BE2C (cell line): ENCODE results near the gene FBXO48.

Experiments used
- DNase-seq: peaks from one replicate; pipeline ENCODE4 v3.0.0-alpha.2; 2020
- H3K27me3 ChIP-seq: fragments of 250-450 bp; sonication (Bioruptor Pico); 2 replicates; pipeline ENCODE4 v1.5.1; 2020; ENCODE audit warnings: mild to moderate bottlenecking
- H3K36me3 ChIP-seq: fragments of 250-450 bp; sonication (Bioruptor Pico); 2 replicates; pipeline ENCODE4 v1.5.1; 2020; ENCODE audit warnings: mild to moderate bottlenecking
- H3K4me1 ChIP-seq: fragments of 250-450 bp; sonication (Bioruptor Pico); 2 replicates; pipeline ENCODE4 v1.5.1; 2020
- H3K4me3 ChIP-seq: 2 replicates; pipeline ENCODE4 v1.5.1; 2011; ENCODE audit warnings: low read depth, low read length
- H3K9me3 ChIP-seq: fragments of 250-450 bp; sonication (Bioruptor Pico); 2 replicates; pipeline ENCODE4 v1.5.1; 2020
- CTCF ChIP-seq: IDR thresholded peaks from 2 replicates; pipeline ENCODE4 v1.5.1; 2012; ENCODE audit warnings: mild to moderate bottlenecking, low read depth, low read length

Gene FBXO48

GRCh38 chr2:68456198-68456597 lies 10.9 kb downstream of the FBXO48 start:
- Histone ChIP-seq H3K4me3 (no peak overlapping the region), H3K4me1 (no peaks in the 10 kb centered on the region), H3K36me3 (no peaks in the 10 kb centered on the region), H3K9me3 (no peaks in the 10 kb centered on the region), H3K27me3 (no peaks in the 10 kb centered on the region)
- TF ChIP-seq CTCF = no peak
- DNase-seq = no peak

GRCh38 chr2:68454719-68455118 lies 12.4 kb downstream of the FBXO48 start:
- Histone ChIP-seq H3K36me3 (no peaks in the 10 kb centered on the region), H3K4me3 (no peak overlapping the region), H3K9me3 (no peaks in the 10 kb centered on the region), H3K27me3 (no peaks in the 10 kb centered on the region), H3K4me1 (no peaks in the 10 kb centered on the region)
- no peak for DNase-seq
- TF ChIP-seq CTCF = no peak

- H3K36me3 ChIP-seq = no peaks in the 10 kb centered on the region
- no peaks in the 10 kb centered on the region for H3K4me1 ChIP-seq
- H3K9me3 ChIP-seq = no peaks in the 10 kb centered on the region
- H3K27me3 ChIP-seq = no peaks in the 10 kb centered on the region
- no peak overlapping the region for H3K4me3 ChIP-seq
- TF ChIP-seq CTCF = no peak
- DNase-seq = no peak
Observed at GRCh38 chr2:68453761-68454360, 13.2 kb downstream of the FBXO48 start.

- no peak for TF ChIP-seq CTCF
- no peaks in the 10 kb centered on the region for H3K9me3 ChIP-seq
- no peak overlapping the region for H3K4me3 ChIP-seq
- DNase-seq = no peak
- no peaks in the 10 kb centered on the region for H3K27me3 ChIP-seq
- H3K4me1 ChIP-seq = no peaks in the 10 kb centered on the region
- H3K36me3 ChIP-seq = no peaks in the 10 kb centered on the region
Observed at GRCh38 chr2:68452158-68452900, 14.8 kb downstream of the FBXO48 start.

GRCh38 chr2:68448671-68449653 lies 18.1 kb downstream of the FBXO48 start:
- Histone ChIP-seq H3K27me3 (no peaks in the 10 kb centered on the region), H3K36me3 (no peaks in the 10 kb centered on the region), H3K4me3 (no peak overlapping the region), H3K9me3 (no peaks in the 10 kb centered on the region), H3K4me1 (no peaks in the 10 kb centered on the region)
- DNase-seq = no peak
- no peak for TF ChIP-seq CTCF
